Body of pancreas (tissue), 4 donors: ENCODE results near the gene MAPKAPK2. TPM values are rescaled to one million over a fixed set of nuclear protein-coding genes. Genes with fewer than 3 reads are reported as not detected.
A peak's percentile ranks its signal among the peaks of the same experiment; 100 is the strongest.

Source experiments
- ATAC-seq: fragments of 150-250 bp; one replicate; pipeline ENCODE4 v1.9.1; 2016
- DNase-seq, 4 donors: peaks; one replicate each; pipeline ENCODE4 v3.0.0-alpha.2; 2019
- H3K27ac ChIP-seq, 4 donors: fragments of 200-600 bp; sonication (generic); 1 replicate in 3 of 4; 2 replicates in 1 of 4; pipeline versions ENCODE4 v1.5.1 to v1.6.1; 2016 to 2019; ENCODE audit warnings: mild to moderate bottlenecking in 1 of 4, mixed read lengths in 1 of 4, moderate library complexity in 1 of 4
- H3K27me3 ChIP-seq, 2 donors: fragments of 200-600 bp; sonication (generic); one replicate each; pipeline ENCODE4 v1.6.0; 2016; ENCODE audit warnings: mild to moderate bottlenecking in 1 of 2
- H3K36me3 ChIP-seq, 2 donors: fragments of 200-600 bp; sonication (generic); replicated peaks in 1 of 2; 2 replicates each; pipeline ENCODE4 v1.5.1; 2016; ENCODE audit warnings: low read depth in 2 of 2; ENCODE audit not compliant: insufficient read depth in 1 of 2
- H3K4me1 ChIP-seq: fragments of 200-600 bp; sonication (generic); one replicate; pipeline ENCODE4 v1.6.0; 2016
- H3K4me3 ChIP-seq, 2 donors: fragments of 200-600 bp; sonication (generic); 1 replicate in 1 of 2; 2 replicates in 1 of 2; pipeline ENCODE4 v1.5.1; 2016 to 2019
- H3K9me3 ChIP-seq, 3 donors: fragments of 200-600 bp; sonication (generic); 1 replicate in 2 of 3; 2 replicates in 1 of 3; pipeline ENCODE4 v1.5.1; 2016
- CTCF ChIP-seq, 7 experiments: fragments of 450-650 bp in 4 of 7; fragments of 200-600 bp in 3 of 7; sonication (generic) in 3 of 7; IDR thresholded peaks; one replicate each; pipeline ENCODE4 v1.5.1; 2016 to 2019; ENCODE audit warnings: antibody characterized with exemption in 7 of 7
- POLR2A ChIP-seq, 3 donors: fragments of 450-650 bp; IDR thresholded peaks; one replicate each; pipeline ENCODE4 v1.6.1; 2016; ENCODE audit warnings: antibody characterized with exemption in 3 of 3, mild to moderate bottlenecking in 2 of 3
- WGBS, 2 donors: methylation state at CpG; one replicate each; pipeline ENCODE4 v1.1.5; 2017; 5-methylcytosine and 5-hydroxymethylcytosine counted together
- intact Hi-C: fragments of 100-400 bp; cut with DNase I; formaldehyde crosslinking; loops from one replicate; pipeline ENCODE4 v1.15.1; 2023
- total RNA-seq, 2 donors: library from RNA; depleted of rRNA; stranded (reverse); fragments of >200 nt; gene quantifications; one replicate each; pipeline ENCODE4 v1.1.0, GENCODE V29; 2016

MAPKAPK2 gene
- total RNA-seq, 2 donors from 2014 or later: 29.1 to 46.5 TPM

- intact Hi-C loops: loop anchor here (5.0 to 10.0 kb wide), 2 partner anchors 35 to 172 kb away; no protein-coding TSS in a partner anchor
- H3K4me3 ChIP-seq: no peak overlapping the region
- ATAC-seq: peak; percentile 22
- DNase-seq: no peak
- H3K36me3 ChIP-seq: no peaks in the 10 kb centered on the region
- H3K9me3 ChIP-seq: no peaks in the 10 kb centered on the region
- peak overlapping the region in 3 of 4 donors; percentile 19 to 32 (median 28) for H3K27ac ChIP-seq
- WGBS, 2 donors: 54 to 65% methylated on average over 5 of the region's 5 CpGs
- TF ChIP-seq CTCF (IDR thresholded peaks at IDR 0.05): no peak
- no peak for TF ChIP-seq POLR2A (IDR thresholded peaks at IDR 0.05)
- no peaks in the 10 kb centered on the region for H3K27me3 ChIP-seq
- peaks cover 13% of the 10 kb centered on the region for H3K4me1 ChIP-seq
Measured at GRCh38 chr1:206666954-206667665, 17.6 kb upstream of the MAPKAPK2 start.

- TF ChIP-seq POLR2A (IDR thresholded peaks at IDR 0.05) (no peak), CTCF (IDR thresholded peaks at IDR 0.05) (no peak)
- ATAC-seq (no peak), DNase-seq (no peak)
- Histone ChIP-seq H3K36me3 (no peaks in the 10 kb centered on the region), H3K9me3 (no peaks in the 10 kb centered on the region), H3K4me1 (peaks cover 13% of the 10 kb centered on the region), H3K27me3 (no peaks in the 10 kb centered on the region), H3K27ac (no peak overlapping the region), H3K4me3 (no peak overlapping the region)
- intact Hi-C loops: loop anchor here (5.0 to 10.0 kb wide), 2 partner anchors 36 to 174 kb away; no protein-coding TSS in a partner anchor
- 47% methylated on average over 2 of the region's 2 CpGs for whole genome bisulfite sequencing, 2 donors
Measured at GRCh38 chr1:206668351-206668750, 16.4 kb upstream of the MAPKAPK2 start.

- Histone ChIP-seq H3K27ac (no peak overlapping the region), H3K9me3 (no peaks in the 10 kb centered on the region), H3K4me3 (no peak overlapping the region), H3K27me3 (no peaks in the 10 kb centered on the region), H3K4me1 (peaks cover 8% of the 10 kb centered on the region), H3K36me3 (no peaks in the 10 kb centered on the region)
- ATAC-seq: no peak
- intact Hi-C loops: loop anchor here (5.0 to 10.0 kb wide), 2 partner anchors 37 to 174 kb away; no protein-coding TSS in a partner anchor
- 84 to 93% methylated on average over 6 of the region's 6 CpGs for WGBS, 2 donors
- TF ChIP-seq CTCF (IDR thresholded peaks at IDR 0.05): no peak
- TF ChIP-seq POLR2A (IDR thresholded peaks at IDR 0.05): no peak
- DNase-seq: no peak
Measured at GRCh38 chr1:206668874-206669410, 15.8 kb upstream of the MAPKAPK2 start.

- Histone ChIP-seq H3K36me3 (no peaks in the 10 kb centered on the region), H3K4me1 (peaks cover 9% of the 10 kb centered on the region), H3K4me3 (no peak overlapping the region), H3K9me3 (no peaks in the 10 kb centered on the region), H3K27me3 (no peaks in the 10 kb centered on the region), H3K27ac (no peak overlapping the region)
- intact Hi-C loops: no loop called here
- no peak for DNase-seq
- no peak for TF ChIP-seq POLR2A (IDR thresholded peaks at IDR 0.05)
- WGBS, 2 donors: 41 to 52% methylated on average over 8 of the region's 8 CpGs
- ATAC-seq: no peak
Measured at GRCh38 chr1:206672011-206672688, 12.6 kb upstream of the MAPKAPK2 start.
